GM10248 (cell line): ENCODE measurements around the gene LAD1.

Experiments
- CTCF ChIA-PET: fragments of 300-600 bp; sonication (Branson Sonifier 250); formaldehyde crosslinking; extraction: SDS; loops from one replicate; lab custom pipeline; 2021; ENCODE audit warnings: antibody characterized with exemption; lab: Yijun Ruan, JAX
- POLR2A ChIA-PET: fragments of 350-650 bp; sonication (Branson Sonifier 250); formaldehyde crosslinking; extraction: SDS; loops from one replicate; lab custom pipeline; 2020; ENCODE audit warnings: antibody characterized with exemption; lab: Yijun Ruan, JAX
- DNase-seq: peaks from one replicate; pipeline ENCODE4 v3.0.0; 2012; ENCODE audit errors: extremely low spot score
- CTCF ChIP-seq: IDR thresholded peaks from 2 replicates; pipeline ENCODE4 v1.5.1; 2012; ENCODE audit warnings: mild to moderate bottlenecking, low read depth; ENCODE audit errors: extremely low read depth, missing control alignments, control extremely low read depth

Gene LAD1

GRCh38 chr1:201375169-201375568 lies 24.0 kb downstream of the LAD1 start:
- TF ChIP-seq CTCF: no peak
- no peak for DNase-seq
- POLR2A ChIA-PET: no interaction called here
- CTCF ChIA-PET: interaction anchor here (0.9 to 3.2 kb wide), 4 partner anchors 9 to 27 kb away, joined by 3 to 18 read pairs (median 10); no protein-coding TSS in a partner anchor

- POLR2A ChIA-PET: no interaction called here
- CTCF ChIA-PET: interaction anchor here (1.1 to 3.2 kb wide), 2 partner anchors 11 to 13 kb away, joined by 4 to 18 read pairs; no protein-coding TSS in a partner anchor
- TF ChIP-seq CTCF: no peak
- no peak for DNase-seq
Measured at GRCh38 chr1:201374364-201374763, 24.8 kb downstream of the LAD1 start.

GRCh38 chr1:201371792-201372191 lies 27.3 kb downstream of the LAD1 start:
- ChIA-PET POLR2A (no interaction called here), CTCF (interaction anchor here (1.1 to 2.1 kb wide), 4 partner anchors 10 to 142 kb away, joined by 3 to 10 read pairs (median 3); no protein-coding TSS in a partner anchor)
- TF ChIP-seq CTCF: no peak
- no peak for DNase-seq

- POLR2A ChIA-PET: no interaction called here
- TF ChIP-seq CTCF: no peak
- DNase-seq: no peak
- CTCF ChIA-PET: interaction anchor here (1.0 to 2.1 kb wide), 4 partner anchors 8 to 142 kb away, joined by 3 to 10 read pairs (median 3); no protein-coding TSS in a partner anchor
Measured at GRCh38 chr1:201371276-201371675, 27.8 kb downstream of the LAD1 start.

GRCh38 chr1:201370500-201370899 lies 28.6 kb downstream of the LAD1 start:
- DNase-seq: no peak
- ChIA-PET POLR2A (no interaction called here), CTCF (interaction anchor here (1.0 to 2.1 kb wide), 4 partner anchors 9 to 143 kb away, joined by 3 to 10 read pairs (median 3); no protein-coding TSS in a partner anchor)
- TF ChIP-seq CTCF: no peak

- ChIA-PET CTCF (no interaction called here), POLR2A (no interaction called here)
- no peak for DNase-seq
- TF ChIP-seq CTCF: no peak
Measured at GRCh38 chr1:201369209-201369608, 29.9 kb downstream of the LAD1 start.
